H9 (cell line): ENCODE data around the gene INSIG1. TPM values are rescaled to one million over a fixed set of nuclear protein-coding genes. Genes with fewer than 3 reads are reported as not detected.

ENCODE experiments used
- DNase-seq: peaks from one replicate; pipeline ENCODE4 v3.0.0-alpha.2; 2017
- H2AFZ ChIP-seq: one replicate; pipeline ENCODE4 v1.6.1; 2013; ENCODE audit warnings: mild to moderate bottlenecking, low read length, control low read depth, moderate library complexity
- H2AK5ac ChIP-seq: 2 replicates; pipeline ENCODE4 v1.6.1; 2013; ENCODE audit warnings: low read length, control low read depth, mixed read lengths; ENCODE audit not compliant: insufficient read length
- H2BK120ac ChIP-seq: one replicate; pipeline ENCODE4 v1.6.1; 2013; ENCODE audit warnings: low read depth, mild to moderate bottlenecking, low read length, control low read depth, inconsistent platforms; ENCODE audit not compliant: poor library complexity, severe bottlenecking
- H2BK12ac ChIP-seq: 2 replicates; pipeline ENCODE4 v1.6.1; 2013; ENCODE audit warnings: low read length, control low read depth, mixed read lengths, low read depth; ENCODE audit not compliant: insufficient read length
- H2BK15ac ChIP-seq: 2 replicates; pipeline ENCODE4 v1.6.1; 2013; ENCODE audit warnings: low read depth, low read length, control low read depth
- H2BK20ac ChIP-seq: one replicate; pipeline ENCODE4 v1.6.1; 2013; ENCODE audit warnings: low read depth, mild to moderate bottlenecking, low read length, control low read depth, inconsistent platforms; ENCODE audit not compliant: poor library complexity, severe bottlenecking
- H2BK5ac ChIP-seq: 2 replicates; pipeline ENCODE4 v1.6.1; 2013; ENCODE audit warnings: low read length, control low read depth, mixed read lengths; ENCODE audit not compliant: insufficient read length
- H3K14ac ChIP-seq: 2 replicates; pipeline ENCODE4 v1.6.1; 2013; ENCODE audit warnings: low read length, control low read depth; ENCODE audit not compliant: insufficient read depth
- H3K18ac ChIP-seq: 2 replicates; pipeline ENCODE4 v1.6.1; 2013; ENCODE audit warnings: low read depth, mild to moderate bottlenecking, mixed read lengths, low read length, control low read depth; ENCODE audit not compliant: insufficient read length
- H3K23ac ChIP-seq: 2 replicates; pipeline ENCODE4 v1.6.1; 2013; ENCODE audit warnings: low read length, control low read depth, mixed read lengths, low read depth; ENCODE audit not compliant: insufficient read length
- H3K23me2 ChIP-seq: 2 replicates; pipeline ENCODE4 v1.6.1; 2013; ENCODE audit warnings: low read depth, mild to moderate bottlenecking, mixed read lengths, low read length, control low read depth; ENCODE audit not compliant: insufficient read length, poor library complexity, severe bottlenecking
- H3K27ac ChIP-seq: 2 replicates; pipeline ENCODE4 v1.5.1; 2013; ENCODE audit warnings: low read length, control low read depth, mixed read lengths, low read depth; ENCODE audit not compliant: insufficient read length
- H3K27me3 ChIP-seq: 2 replicates; pipeline ENCODE4 v1.6.1; 2013; ENCODE audit warnings: low read length, control low read depth, inconsistent platforms; ENCODE audit not compliant: insufficient read depth
- H3K4ac ChIP-seq: 2 replicates; pipeline ENCODE4 v1.6.1; 2013; ENCODE audit warnings: low read depth, mild to moderate bottlenecking, control low read depth, inconsistent platforms, low read length, moderate library complexity
- H3K4me1 ChIP-seq: 2 replicates; pipeline ENCODE4 v1.6.1; 2013; ENCODE audit warnings: low read length, control low read depth, inconsistent platforms; ENCODE audit not compliant: insufficient read depth
- H3K4me2 ChIP-seq: 2 replicates; pipeline ENCODE4 v1.6.1; 2013; ENCODE audit warnings: low read length, control low read depth, mixed read lengths; ENCODE audit not compliant: insufficient read length, insufficient read depth
- H3K56ac ChIP-seq: 2 replicates; pipeline ENCODE4 v1.6.1; 2013; ENCODE audit warnings: low read depth, mild to moderate bottlenecking, mixed read lengths, low read length, control low read depth; ENCODE audit not compliant: insufficient read length
- H3K79me1 ChIP-seq: 2 replicates; pipeline ENCODE4 v1.6.1; 2013; ENCODE audit warnings: low read depth, mild to moderate bottlenecking, moderate library complexity, low read length, control low read depth, inconsistent platforms; ENCODE audit not compliant: insufficient read depth, poor library complexity, severe bottlenecking
- H3K79me2 ChIP-seq: 2 replicates; pipeline ENCODE4 v1.6.1; 2013; ENCODE audit warnings: low read length, control low read depth, inconsistent platforms; ENCODE audit not compliant: insufficient read depth
- H3K9ac ChIP-seq: 2 replicates; pipeline ENCODE4 v1.6.1; 2013; ENCODE audit warnings: low read length, control low read depth, mixed read lengths; ENCODE audit not compliant: insufficient read length; ENCODE audit errors: extremely low read depth
- H3K9me3 ChIP-seq: one replicate; pipeline ENCODE4 v1.6.1; 2013; ENCODE audit warnings: low read depth, low read length, inconsistent platforms; ENCODE audit not compliant: control insufficient read depth
- H3T11ph ChIP-seq: one replicate; pipeline ENCODE4 v1.6.1; 2013; ENCODE audit warnings: mild to moderate bottlenecking, low read length, control low read depth, inconsistent platforms
- H4K20me1 ChIP-seq: one replicate; pipeline ENCODE4 v1.6.1; 2013; ENCODE audit not compliant: control insufficient read depth, insufficient read length, insufficient read depth
- H4K5ac ChIP-seq: 2 replicates; pipeline ENCODE4 v1.6.1; 2013; ENCODE audit warnings: low read depth, mild to moderate bottlenecking, mixed read lengths, low read length, control low read depth; ENCODE audit not compliant: insufficient read length
- H4K8ac ChIP-seq: replicated peaks from 2 replicates; pipeline ENCODE4 v1.6.1; 2013; ENCODE audit warnings: low read length, control low read depth, mixed read lengths, low read depth; ENCODE audit not compliant: insufficient read length
- H4K91ac ChIP-seq: 2 replicates; pipeline ENCODE4 v1.6.1; 2013; ENCODE audit warnings: low read depth, mild to moderate bottlenecking, moderate library complexity, mixed read lengths, low read length, control low read depth; ENCODE audit not compliant: insufficient read length
- H3K27ac Mint-ChIP-seq, 3 experiments: 2 replicates in 2 of 3; 3 replicates in 1 of 3; pipeline ENCODE4 v1.8.0; 2020 to 2021; ENCODE audit warnings: mixed read lengths in 3 of 3, mild to moderate bottlenecking in 1 of 3, moderate library complexity in 1 of 3
- H3K27me3 Mint-ChIP-seq: 2 replicates; pipeline ENCODE4 v1.8.0; 2021; ENCODE audit warnings: low read depth, mild to moderate bottlenecking, moderate library complexity, mixed read lengths
- H3K36me3 Mint-ChIP-seq, 3 experiments: 2 replicates in 2 of 3; 3 replicates in 1 of 3; pipeline ENCODE4 v1.8.0; 2020 to 2021; ENCODE audit warnings: low read depth in 3 of 3, mixed read lengths in 3 of 3; ENCODE audit not compliant: insufficient read depth in 1 of 3
- H3K4me1 Mint-ChIP-seq, 2 experiments: 2 replicates each; pipeline ENCODE4 v1.8.0; 2020; ENCODE audit warnings: mixed read lengths in 2 of 2
- H3K4me3 Mint-ChIP-seq, 2 experiments: 2 replicates in 1 of 2; 3 replicates in 1 of 2; pipeline ENCODE4 v1.8.0; 2020 to 2021; ENCODE audit warnings: mild to moderate bottlenecking in 2 of 2, mixed read lengths in 2 of 2, moderate library complexity in 1 of 2
- H3K9me3 Mint-ChIP-seq, 2 experiments: 2 replicates in 1 of 2; 3 replicates in 1 of 2; pipeline ENCODE4 v1.8.0; 2020; ENCODE audit warnings: mild to moderate bottlenecking in 2 of 2, mixed read lengths in 2 of 2, moderate library complexity in 1 of 2
- WGBS: extraction: QIAGEN DNeasy Blood & Tissue Kit; methylation state at CpG from one replicate; pipeline ENCODE4 v1.1.7; 2013; ENCODE audit warnings: missing lambda C conversion rate, low lambda C conversion rate, mixed read lengths; ENCODE audit not compliant: insufficient read length; ENCODE audit errors: extremely low coverage; 5-methylcytosine and 5-hydroxymethylcytosine counted together
- total RNA-seq: library from RNA; stranded (reverse); gene quantifications from 2 replicates; pipeline ENCODE4 v1.2.1, GENCODE V29; 2021
- TF ChIP-seq, protein P1 (sequence below): fragments of 200-600 bp; sonication (generic); conservative IDR thresholded peaks from 3 replicates; pipeline ENCODE4 v1.8.0; 2021; ENCODE audit warnings: antibody characterized with exemption, mild to moderate bottlenecking

The INSIG1 gene
- total RNA-seq, 1 experiment from 2014 or later: 23.3 TPM

DNA sequence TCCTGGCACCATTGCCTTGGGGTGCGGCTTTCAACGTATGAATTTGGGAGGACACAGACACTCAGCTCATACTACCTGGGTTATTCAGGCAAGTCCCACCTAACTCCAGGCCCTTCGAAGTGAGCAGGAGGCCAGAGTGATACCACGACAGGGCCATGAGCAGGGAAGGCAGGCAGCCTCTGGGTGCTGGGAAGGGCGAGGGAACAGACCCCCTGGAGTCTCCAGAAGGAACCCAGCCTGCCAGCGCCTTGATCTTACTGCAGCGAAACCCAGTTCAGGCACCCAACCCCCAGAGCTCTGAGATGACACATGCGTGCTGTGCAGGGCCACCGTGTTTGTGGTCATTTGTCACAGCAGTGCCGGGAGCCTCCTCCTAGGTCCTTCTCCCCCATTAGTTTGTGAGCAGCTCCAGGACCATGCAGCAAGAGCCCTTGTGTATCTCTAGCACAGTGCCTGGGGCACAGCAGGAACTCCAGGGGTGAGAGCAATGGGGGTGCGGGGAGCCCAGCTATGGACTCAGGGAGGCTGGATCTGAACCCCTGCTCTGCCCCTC is 7.7 kb upstream of the INSIG1 start:
- Mint-ChIP-seq H3K27ac (no peak overlapping the region), H3K9me3 (peaks cover 0 to under 1% of the 10 kb centered on the region in 2 experiments; a peak in 2 of 5 replicates), H3K27me3 (peaks cover 15% of the 10 kb centered on the region), H3K4me1 (peaks cover under 1% of the 10 kb centered on the region in 2 experiments; a peak in 2 of 4 replicates), H3K4me3 (no peak overlapping the region), H3K36me3 (peaks cover 0 to 4% (median 0%) of the 10 kb centered on the region in 3 experiments; a peak in 2 of 7 replicates)
- H2AFZ ChIP-seq: no peak overlapping the region
- no peak for DNase-seq
- no peak overlapping the region for H4K5ac ChIP-seq
- no peak overlapping the region for H3K4ac ChIP-seq
- H2AK5ac ChIP-seq: no peak overlapping the region
- H4K20me1 ChIP-seq: no peaks in the 10 kb centered on the region
- no peak overlapping the region for H2BK120ac ChIP-seq
- WGBS: no CpG with 5 or more reads among the region's 11 CpGs
- H3K79me2 ChIP-seq: no peaks in the 10 kb centered on the region
- no peak overlapping the region for H3T11ph ChIP-seq
- H2BK5ac ChIP-seq: no peak overlapping the region
- no peak overlapping the region; the same call in 1 of the 2 replicates for H3K14ac ChIP-seq
- no peak overlapping the region for H3K23ac ChIP-seq
- H4K8ac ChIP-seq: no peak overlapping the region
- H3K9ac ChIP-seq: no peak overlapping the region
- no peak overlapping the region for H2BK20ac ChIP-seq
- no peak overlapping the region for H3K56ac ChIP-seq
- TF ChIP-seq, protein P1, sequence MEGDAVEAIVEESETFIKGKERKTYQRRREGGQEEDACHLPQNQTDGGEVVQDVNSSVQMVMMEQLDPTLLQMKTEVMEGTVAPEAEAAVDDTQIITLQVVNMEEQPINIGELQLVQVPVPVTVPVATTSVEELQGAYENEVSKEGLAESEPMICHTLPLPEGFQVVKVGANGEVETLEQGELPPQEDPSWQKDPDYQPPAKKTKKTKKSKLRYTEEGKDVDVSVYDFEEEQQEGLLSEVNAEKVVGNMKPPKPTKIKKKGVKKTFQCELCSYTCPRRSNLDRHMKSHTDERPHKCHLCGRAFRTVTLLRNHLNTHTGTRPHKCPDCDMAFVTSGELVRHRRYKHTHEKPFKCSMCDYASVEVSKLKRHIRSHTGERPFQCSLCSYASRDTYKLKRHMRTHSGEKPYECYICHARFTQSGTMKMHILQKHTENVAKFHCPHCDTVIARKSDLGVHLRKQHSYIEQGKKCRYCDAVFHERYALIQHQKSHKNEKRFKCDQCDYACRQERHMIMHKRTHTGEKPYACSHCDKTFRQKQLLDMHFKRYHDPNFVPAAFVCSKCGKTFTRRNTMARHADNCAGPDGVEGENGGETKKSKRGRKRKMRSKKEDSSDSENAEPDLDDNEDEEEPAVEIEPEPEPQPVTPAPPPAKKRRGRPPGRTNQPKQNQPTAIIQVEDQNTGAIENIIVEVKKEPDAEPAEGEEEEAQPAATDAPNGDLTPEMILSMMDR: no peak
- H3K18ac ChIP-seq: no peak overlapping the region
- H3K9me3 ChIP-seq: no peaks in the 10 kb centered on the region
- no peaks in the 10 kb centered on the region for H3K27me3 ChIP-seq
- no peak overlapping the region for H2BK15ac ChIP-seq
- H2BK12ac ChIP-seq: no peak overlapping the region
- H3K4me2 ChIP-seq: no peak overlapping the region
- no peak overlapping the region for H3K27ac ChIP-seq
- H4K91ac ChIP-seq: no peak overlapping the region
- H3K79me1 ChIP-seq: no peaks in the 10 kb centered on the region
- H3K4me1 ChIP-seq: no peaks in the 10 kb centered on the region
- no peaks in the 10 kb centered on the region for H3K23me2 ChIP-seq
